K562 (cell line): ENCODE measurements around the gene DAGLA. TPM values are rescaled to one million over a fixed set of nuclear protein-coding genes. Genes with fewer than 3 reads are reported as not detected.

ENCODE experiments used
- ATAC-seq: fragments of 200-7000 bp; cut with Tn5 transposase; 3 replicates; pipeline ENCODE4 v1.9.1; 2020; ENCODE audit warnings: moderate library complexity
- BruUV-seq: library from RNA; stranded (reverse); fragments of 400-500 nt; replicated peaks from 2 replicates; lab custom pipeline; 2021; lab: Mats Ljungman, UMichigan
- CTCF ChIA-PET: fragments of 300-600 bp; formaldehyde crosslinking; extraction: SDS; loops from one replicate; lab custom pipeline; 2021; ENCODE audit warnings: low intra/inter-chr PET ratio; lab: Yijun Ruan, JAX
- POLR2A ChIA-PET: fragments of 300-600, 350-650 bp; sonication (Branson Sonifier 250); formaldehyde crosslinking; extraction: SDS; loops from one replicate; lab custom pipeline; 2021; ENCODE audit warnings: antibody characterized with exemption, inconsistent platforms; lab: Yijun Ruan, JAX
- DNase-seq, 4 experiments: peaks; one replicate each; pipeline versions ENCODE4 v3.0.0 to v3.0.0-alpha.2; 2011 to 2018; ENCODE audit warnings: low spot score in 3 of 4, mixed read lengths in 3 of 4; ENCODE audit errors: extremely low read depth in 1 of 4
- FAIRE-seq: peaks from 2 replicates; lab custom pipeline; 2011; peaks lifted over from hg19 to GRCh38; lab: Jason Lieb, UNC
- H2AFZ ChIP-seq: 2 replicates; pipeline ENCODE4 v1.6.0; 2011; ENCODE audit warnings: low read depth, low read length, control low read depth, inconsistent platforms
- H3K27ac ChIP-seq: fragments of 200-600 bp; 3 replicates; pipeline ENCODE4 v1.8.0; 2011; ENCODE audit warnings: low read depth, mild to moderate bottlenecking, control low read depth, inconsistent platforms, low read length, moderate library complexity, mixed read lengths; ENCODE audit errors: extremely low read depth
- H3K27me3 ChIP-seq, 2 experiments: fragments of 300-600 bp in 1 of 2; 2 replicates in 1 of 2; 3 replicates in 1 of 2; pipeline versions ENCODE4 v1.6.0 to v1.8.0; 2011; ENCODE audit warnings: inconsistent platforms in 2 of 2, low read length in 2 of 2, mild to moderate bottlenecking in 1 of 2, mixed read lengths in 1 of 2, moderate library complexity in 1 of 2; ENCODE audit not compliant: control insufficient read depth in 2 of 2, insufficient read depth in 2 of 2
- H3K36me3 ChIP-seq: fragments of 300-600 bp; 3 replicates; pipeline ENCODE4 v1.8.0; 2011; ENCODE audit warnings: mild to moderate bottlenecking, low read length, inconsistent platforms; ENCODE audit not compliant: control insufficient read depth, insufficient read depth
- H3K4me1 ChIP-seq, 2 experiments: fragments of 200-600 bp in 1 of 2; replicated peaks in 1 of 2; 2 replicates in 1 of 2; 3 replicates in 1 of 2; pipeline versions ENCODE4 v1.5.1 to v1.8.0; 2011; ENCODE audit warnings: inconsistent platforms in 2 of 2, low read length in 2 of 2, mild to moderate bottlenecking in 1 of 2, mixed read lengths in 1 of 2, moderate library complexity in 1 of 2; ENCODE audit not compliant: control insufficient read depth in 2 of 2, insufficient read depth in 2 of 2
- H3K4me2 ChIP-seq: 2 replicates; pipeline ENCODE4 v1.6.1; 2011; ENCODE audit warnings: low read length, control low read depth, inconsistent platforms, mixed read lengths; ENCODE audit not compliant: insufficient read depth
- H3K4me3 ChIP-seq: fragments of 200-600 bp; sonication (generic), shearing (Covaris generic); 2 replicates; pipeline ENCODE4 v1.5.1; 2016; ENCODE audit warnings: control low read depth, inconsistent platforms
- H3K79me2 ChIP-seq: fragments of 200-600 bp; 3 replicates; pipeline ENCODE4 v1.8.0; 2011; ENCODE audit warnings: low read length, inconsistent platforms; ENCODE audit not compliant: control insufficient read depth, insufficient read depth
- H3K9ac ChIP-seq, 2 experiments: 2 replicates each; pipeline versions ENCODE4 v1.6.0 to v1.6.1; 2011; ENCODE audit warnings: low read depth in 2 of 2, low read length in 2 of 2, control low read depth in 1 of 2, inconsistent platforms in 1 of 2, mild to moderate bottlenecking in 1 of 2, mixed read lengths in 1 of 2; ENCODE audit not compliant: insufficient read depth in 1 of 2
- H3K9me1 ChIP-seq: one replicate; pipeline ENCODE4 v1.6.0; 2011; ENCODE audit warnings: inconsistent platforms, mild to moderate bottlenecking, low read length, moderate library complexity; ENCODE audit not compliant: control insufficient read depth, insufficient read depth
- H3K9me3 ChIP-seq: replicated peaks from 2 replicates; pipeline ENCODE4 v1.5.1; 2011; ENCODE audit warnings: low read depth, low read length, inconsistent platforms; ENCODE audit not compliant: control insufficient read depth, insufficient read depth
- H4K20me1 ChIP-seq: replicated peaks from 2 replicates; pipeline ENCODE4 v1.6.1; 2011; ENCODE audit warnings: low read length, inconsistent platforms, mixed read lengths; ENCODE audit not compliant: control insufficient read depth, insufficient read depth
- BMI1 ChIP-seq: fragments of 150-350 bp; IDR thresholded peaks from 2 replicates; pipeline ENCODE4 v1.6.1; 2014; ENCODE audit warnings: low read length
- C11orf30 ChIP-seq: fragments of 450-650 bp; IDR thresholded peaks from 2 replicates; pipeline ENCODE4 v1.6.1; 2016; ENCODE audit warnings: low read depth, mild to moderate bottlenecking
- EGR1 ChIP-seq: fragments of 450-650 bp; conservative IDR thresholded peaks from 2 replicates; pipeline ENCODE4 v1.6.1; 2017; ENCODE audit warnings: mild to moderate bottlenecking
- FOXA3 ChIP-seq, 2 experiments: fragments of 450-650 bp in 1 of 2; sonication (generic) in 1 of 2; formaldehyde crosslinking; IDR thresholded peaks in 1 of 2; conservative IDR thresholded peaks in 1 of 2; 2 replicates each; pipeline versions ENCODE4 v1.4.0 to v1.8.0; 2020 to 2022; ENCODE audit warnings: mild to moderate bottlenecking in 2 of 2, missing genetic modification reagents in 1 of 2
- HSF4 ChIP-seq: fragments of 250-450 bp; sonication (Bioruptor Pico); IDR thresholded peaks from 2 replicates; pipeline ENCODE4 v2.1.2; 2022; ENCODE audit warnings: mild to moderate bottlenecking, moderate library complexity, borderline replicate concordance
- JUND ChIP-seq, 2 experiments: IDR thresholded peaks; 2 replicates in 1 of 2; 3 replicates in 1 of 2; pipeline ENCODE4 v1.6.1; 2011; ENCODE audit warnings: borderline replicate concordance in 2 of 2, low read depth in 2 of 2, low read length in 2 of 2, improper control_type of control experiment in 1 of 2, missing biosample characterization in 1 of 2, missing genetic modification characterization in 1 of 2, missing genetic modification reagents in 1 of 2
- MAZ ChIP-seq, 2 experiments: fragments of 450-650 bp in 1 of 2; sonication (generic) in 1 of 2; formaldehyde crosslinking; IDR thresholded peaks in 1 of 2; conservative IDR thresholded peaks in 1 of 2; 2 replicates each; pipeline versions ENCODE4 v1.4.0 to v1.5.0; 2020; ENCODE audit warnings: mild to moderate bottlenecking in 1 of 2, missing genetic modification reagents in 1 of 2
- POLR2A ChIP-seq: fragments of 450-650 bp; conservative IDR thresholded peaks from 2 replicates; pipeline ENCODE4 v1.6.1; 2016
- PRMT5 ChIP-seq: sonication (generic); formaldehyde crosslinking; IDR thresholded peaks from 2 replicates; pipeline ENCODE4 v1.5.0; 2020; ENCODE audit warnings: missing genetic modification reagents
- PURB ChIP-seq: sonication (generic); formaldehyde crosslinking; IDR thresholded peaks from 2 replicates; pipeline ENCODE4 v1.9.0; 2021; ENCODE audit warnings: low read depth, mild to moderate bottlenecking, missing genetic modification reagents
- RCOR1 ChIP-seq, 2 experiments: IDR thresholded peaks; 2 replicates each; pipeline ENCODE4 v1.6.1; 2012; ENCODE audit warnings: low read depth in 2 of 2, low read length in 2 of 2, borderline replicate concordance in 1 of 2, improper control_type of control experiment in 1 of 2
- ZBED1 ChIP-seq: IDR thresholded peaks from 2 replicates; pipeline ENCODE4 v1.6.1; 2014
- ZNF644 ChIP-seq: fragments of 200-800 bp; sonication (Bioruptor generic); IDR thresholded peaks from 2 replicates; pipeline ENCODE4 v1.6.1; 2016; ENCODE audit warnings: low read depth, missing genetic modification characterization, missing compliant biosample characterization
- ZSCAN32 ChIP-seq: fragments of 450-650 bp; formaldehyde crosslinking; IDR thresholded peaks from 2 replicates; pipeline ENCODE4 v1.4.0; 2020; ENCODE audit warnings: mild to moderate bottlenecking, moderate library complexity
- whole genome bisulfite sequencing: fragments of 100-300 bp; shearing (Covaris generic); methylation state at CpG from one replicate; pipeline ENCODE4 v1.1.6; 2016; ENCODE audit warnings: low coverage, mixed read lengths; ENCODE audit not compliant: insufficient coverage; ENCODE audit errors: missing lambda C conversion rate; 5-methylcytosine and 5-hydroxymethylcytosine counted together
- in situ Hi-C: fragments of 300-500 bp; cut with MboI; formaldehyde crosslinking; loops from 4 replicates; pipeline ENCODE4 v1.15.0; 2018; ENCODE audit warnings: inconsistent platforms, mixed read lengths
- intact Hi-C: fragments of 100-400 bp; cut with micrococcal nuclease; formaldehyde crosslinking; loops from 2 replicates; pipeline ENCODE4 v1.14.2; 2022
- polyA plus RNA-seq, 8 experiments: library from polyadenylated mRNA; depleted of rRNA in 4 of 8; stranded (reverse) in 5 of 8; unstranded in 3 of 8; fragments of >200 nt; fragmentation: Nextera tagmentation in 2 of 8; fragmentation: Illumina TruSeq in 1 of 8; extraction: Ambion mirVana in 2 of 8; extraction: Trizol in 1 of 8; gene quantifications; 2 replicates each; pipeline versions ENCODE4 v1.2.1 to v1.2.3, GENCODE V29; 2011 to 2014; ENCODE audit warnings: inconsistent platforms in 1 of 8, missing spikeins in 1 of 8
- total RNA-seq, 7 experiments: library from RNA; depleted of rRNA in 6 of 7; stranded (reverse); fragments of >200 nt in 6 of 7; fragmentation: Illumina TruSeq in 2 of 7; extraction: Trizol in 2 of 7; gene quantifications; 2 replicates each; pipeline versions ENCODE4 v1.2.1 to v1.2.3, GENCODE V29; 2011 to 2021; ENCODE audit warnings: low replicate concordance in 1 of 7
- TF ChIP-seq, protein P1 (sequence below): IDR thresholded peaks from 3 replicates; pipeline ENCODE4 v1.6.1; 2011; ENCODE audit warnings: borderline replicate concordance, mild to moderate bottlenecking; ENCODE audit not compliant: insufficient read length, insufficient read depth
- TF ChIP-seq, protein P2 (sequence below), 2 experiments: fragments of 450-650 bp; conservative IDR thresholded peaks; 2 replicates each; pipeline ENCODE4 v1.6.1; 2017; ENCODE audit warnings: mild to moderate bottlenecking in 2 of 2, moderate library complexity in 2 of 2
- TF ChIP-seq, protein P3 (sequence below), 3 experiments: IDR thresholded peaks in 2 of 3; conservative IDR thresholded peaks in 1 of 3; 2 replicates each; pipeline ENCODE4 v1.5.1; 2011 to 2012; ENCODE audit warnings: low read length in 3 of 3, mild to moderate bottlenecking in 3 of 3, control low read depth in 2 of 3, improper control_type of control experiment in 1 of 3, inconsistent platforms in 1 of 3, low read depth in 1 of 3, mixed read lengths in 1 of 3, moderate library complexity in 1 of 3; ENCODE audit not compliant: insufficient read depth in 2 of 3

DAGLA gene
- total and polyA plus RNA-seq, 9 of the 15 experiments (the other 6 are each of a cell fraction or from before 2014, with no cell fraction given), result 0.03 to 0.16 (median 0.04) TPM; not detected in 4

GRCh38 chr11:61682093-61682732 is 2.0 kb downstream of the DAGLA start:
- in situ Hi-C loops, result loop anchor here (5.0 kb wide), 1 partner anchor 55 kb away; no protein-coding TSS in a partner anchor
- H3K9ac ChIP-seq, result no peak overlapping the region
- TF ChIP-seq PRMT5 (CRISPR knock-in tag) (no peak), ZNF644 (no peak), BMI1 (no peak), PURB (CRISPR knock-in tag) (no peak), FOXA3 (CRISPR knock-in tag; conservative IDR thresholded peaks at IDR 0.05 in 1 of 2, IDR thresholded peaks at IDR 0.05 in 1 of 2) (peak in 1 of 2 experiments; percentile 40; a peak in 1 of 4 replicates), HSF4 (CRISPR knock-in tag) (no peak), POLR2A (no peak), ZSCAN32 (no peak), RCOR1 (IDR thresholded peaks at IDR 0.05; ENCODE audit: borderline replicate concordance in 1 of 2, low read depth in 2 of 2, low read length in 2 of 2) (no peak), JUND (IDR thresholded peaks at IDR 0.05; ENCODE audit: borderline replicate concordance, low read depth, low read length) (0 out of 2 replicates have a peak, but pooled peaks have one; percentile 5), JUND (tag; IDR thresholded peaks at IDR 0.05; ENCODE audit: borderline replicate concordance, low read depth, low read length) (no peak), C11orf30 (no peak), EGR1 (no peak), MAZ (CRISPR knock-in tag; conservative IDR thresholded peaks at IDR 0.05 in 1 of 2, IDR thresholded peaks at IDR 0.05 in 1 of 2) (no peak), ZBED1 (no peak)
- TF ChIP-seq, protein P1, sequence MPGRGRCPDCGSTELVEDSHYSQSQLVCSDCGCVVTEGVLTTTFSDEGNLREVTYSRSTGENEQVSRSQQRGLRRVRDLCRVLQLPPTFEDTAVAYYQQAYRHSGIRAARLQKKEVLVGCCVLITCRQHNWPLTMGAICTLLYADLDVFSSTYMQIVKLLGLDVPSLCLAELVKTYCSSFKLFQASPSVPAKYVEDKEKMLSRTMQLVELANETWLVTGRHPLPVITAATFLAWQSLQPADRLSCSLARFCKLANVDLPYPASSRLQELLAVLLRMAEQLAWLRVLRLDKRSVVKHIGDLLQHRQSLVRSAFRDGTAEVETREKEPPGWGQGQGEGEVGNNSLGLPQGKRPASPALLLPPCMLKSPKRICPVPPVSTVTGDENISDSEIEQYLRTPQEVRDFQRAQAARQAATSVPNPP, result no peak
- TF ChIP-seq, protein P2, sequence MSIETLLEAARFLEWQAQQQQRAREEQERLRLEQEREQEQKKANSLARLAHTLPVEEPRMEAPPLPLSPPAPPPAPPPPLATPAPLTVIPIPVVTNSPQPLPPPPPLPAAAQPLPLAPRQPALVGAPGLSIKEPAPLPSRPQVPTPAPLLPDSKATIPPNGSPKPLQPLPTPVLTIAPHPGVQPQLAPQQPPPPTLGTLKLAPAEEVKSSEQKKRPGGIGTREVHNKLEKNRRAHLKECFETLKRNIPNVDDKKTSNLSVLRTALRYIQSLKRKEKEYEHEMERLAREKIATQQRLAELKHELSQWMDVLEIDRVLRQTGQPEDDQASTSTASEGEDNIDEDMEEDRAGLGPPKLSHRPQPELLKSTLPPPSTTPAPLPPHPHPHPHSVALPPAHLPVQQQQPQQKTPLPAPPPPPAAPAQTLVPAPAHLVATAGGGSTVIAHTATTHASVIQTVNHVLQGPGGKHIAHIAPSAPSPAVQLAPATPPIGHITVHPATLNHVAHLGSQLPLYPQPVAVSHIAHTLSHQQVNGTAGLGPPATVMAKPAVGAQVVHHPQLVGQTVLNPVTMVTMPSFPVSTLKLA (conservative IDR thresholded peaks at IDR 0.05), result peak in 1 of 2 experiments; percentile 36; a peak in 1 of 4 replicates
- TF ChIP-seq, protein P3, sequence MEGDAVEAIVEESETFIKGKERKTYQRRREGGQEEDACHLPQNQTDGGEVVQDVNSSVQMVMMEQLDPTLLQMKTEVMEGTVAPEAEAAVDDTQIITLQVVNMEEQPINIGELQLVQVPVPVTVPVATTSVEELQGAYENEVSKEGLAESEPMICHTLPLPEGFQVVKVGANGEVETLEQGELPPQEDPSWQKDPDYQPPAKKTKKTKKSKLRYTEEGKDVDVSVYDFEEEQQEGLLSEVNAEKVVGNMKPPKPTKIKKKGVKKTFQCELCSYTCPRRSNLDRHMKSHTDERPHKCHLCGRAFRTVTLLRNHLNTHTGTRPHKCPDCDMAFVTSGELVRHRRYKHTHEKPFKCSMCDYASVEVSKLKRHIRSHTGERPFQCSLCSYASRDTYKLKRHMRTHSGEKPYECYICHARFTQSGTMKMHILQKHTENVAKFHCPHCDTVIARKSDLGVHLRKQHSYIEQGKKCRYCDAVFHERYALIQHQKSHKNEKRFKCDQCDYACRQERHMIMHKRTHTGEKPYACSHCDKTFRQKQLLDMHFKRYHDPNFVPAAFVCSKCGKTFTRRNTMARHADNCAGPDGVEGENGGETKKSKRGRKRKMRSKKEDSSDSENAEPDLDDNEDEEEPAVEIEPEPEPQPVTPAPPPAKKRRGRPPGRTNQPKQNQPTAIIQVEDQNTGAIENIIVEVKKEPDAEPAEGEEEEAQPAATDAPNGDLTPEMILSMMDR (IDR thresholded peaks at IDR 0.05 in 2 of 3, conservative IDR thresholded peaks at IDR 0.05 in 1 of 3; ENCODE audit: insufficient read depth in 2 of 3, low read depth in 1 of 3, low read length in 3 of 3), result no peak

More at GRCh38 chr11:61682093-61682732, 2.0 kb downstream of the DAGLA start:
- H2AFZ ChIP-seq, result no peak overlapping the region
- DNase-seq, result no peak
- peaks cover 0 to 16% of the 10 kb centered on the region in 2 experiments; a peak in 3 of 5 replicates for H3K4me1 ChIP-seq
- no peak overlapping the region for H3K4me3 ChIP-seq
- no peak for FAIRE-seq
- no peaks in the 10 kb centered on the region for H3K9me1 ChIP-seq
- ChIA-PET CTCF (interaction anchor here (0.7 kb wide), 1 partner anchor 205 kb away, joined by 4 read pairs; no protein-coding TSS in a partner anchor), POLR2A (no interaction called here)
- H3K79me2 ChIP-seq, result no peaks in the 10 kb centered on the region
- H3K27ac ChIP-seq, result no peak overlapping the region
- H3K4me2 ChIP-seq, result no peak overlapping the region
- H3K36me3 ChIP-seq, result no peaks in the 10 kb centered on the region
- intact Hi-C loops, result no loop called here
- H3K27me3 ChIP-seq, result peaks cover 48 to 86% of the 10 kb centered on the region in 2 experiments
- whole genome bisulfite sequencing, result 0% methylated on average over 10 of the region's 12 CpGs
- BruUV-seq, result no TSS peak
- no peaks in the 10 kb centered on the region for H3K9me3 ChIP-seq
- no peak for ATAC-seq
- peaks cover 14% of the 10 kb centered on the region; the same call in 1 of the 2 replicates for H4K20me1 ChIP-seq
